K562 (cell line): ENCODE results near the gene CDYL. TPM values are rescaled to one million over a fixed set of nuclear protein-coding genes. Genes with fewer than 3 reads are reported as not detected.

Source experiments
- CHD7 ChIP-seq: fragments of 200-600 bp; sonication (generic); IDR thresholded peaks from one replicate; pipeline ENCODE4 v1.6.1; 2012; ENCODE audit warnings: mild to moderate bottlenecking, low read depth, low read length, inconsistent platforms
- CREM ChIP-seq: IDR thresholded peaks from 2 replicates; pipeline ENCODE4 v1.6.1; 2014; ENCODE audit warnings: antibody characterized with exemption, low read depth
- ELF2 ChIP-seq: fragments of 250-450 bp; sonication (Bioruptor Pico); IDR thresholded peaks from 2 replicates; pipeline ENCODE4 v1.5.0; 2021; ENCODE audit warnings: mild to moderate bottlenecking
- ELF4 ChIP-seq: fragments of 450-650 bp; formaldehyde crosslinking; IDR thresholded peaks from 2 replicates; pipeline ENCODE4 v1.4.0; 2022; ENCODE audit warnings: missing genetic modification characterization
- MECOM ChIP-seq: fragments of 250-450 bp; sonication (Bioruptor Pico); IDR thresholded peaks from 2 replicates; pipeline ENCODE4 v1.8.0; 2022; ENCODE audit warnings: inconsistent platforms
- NBN ChIP-seq: fragments of 450-650 bp; IDR thresholded peaks from 2 replicates; pipeline ENCODE4 v1.6.1; 2016; ENCODE audit warnings: low read depth, mild to moderate bottlenecking
- RBM22 ChIP-seq: fragments of 200-400 bp; formaldehyde crosslinking; IDR thresholded peaks from 2 replicates; pipeline ENCODE4 v1.6.1; 2018; ENCODE audit warnings: low read length, low read depth; ENCODE audit not compliant: poor library complexity, severe bottlenecking
- RFX5 ChIP-seq: IDR thresholded peaks from 2 replicates; pipeline ENCODE4 v1.6.1; 2011; ENCODE audit warnings: low read depth, mild to moderate bottlenecking, improper control_type of control experiment, low read length
- polyA plus RNA-seq, 8 experiments: library from polyadenylated mRNA; depleted of rRNA in 4 of 8; stranded (reverse) in 5 of 8; unstranded in 3 of 8; fragments of >200 nt; fragmentation: Nextera tagmentation in 2 of 8; fragmentation: Illumina TruSeq in 1 of 8; extraction: Ambion mirVana in 2 of 8; extraction: Trizol in 1 of 8; gene quantifications; 2 replicates each; pipeline versions ENCODE4 v1.2.1 to v1.2.3, GENCODE V29; 2011 to 2014; ENCODE audit warnings: inconsistent platforms in 1 of 8, missing spikeins in 1 of 8
- total RNA-seq, 7 experiments: library from RNA; depleted of rRNA in 6 of 7; stranded (reverse); fragments of >200 nt in 6 of 7; fragmentation: Illumina TruSeq in 2 of 7; extraction: Trizol in 2 of 7; gene quantifications; 2 replicates each; pipeline versions ENCODE4 v1.2.1 to v1.2.3, GENCODE V29; 2011 to 2021; ENCODE audit warnings: low replicate concordance in 1 of 7
- TF ChIP-seq, protein P1 (sequence below): sonication (generic); formaldehyde crosslinking; IDR thresholded peaks from 2 replicates; pipeline ENCODE4 v1.8.1; 2023; ENCODE audit warnings: missing genetic modification reagents, mild to moderate bottlenecking, borderline replicate concordance
- TF ChIP-seq, protein P2 (sequence below): fragments of 450-650 bp; IDR thresholded peaks from 2 replicates; pipeline ENCODE4 v1.6.1; 2016; ENCODE audit warnings: low read depth, mild to moderate bottlenecking, moderate library complexity

CDYL gene
- total and polyA plus RNA-seq, 9 of the 15 experiments (the other 6 are each of a cell fraction or from before 2014, with no cell fraction given), result 8.1 to 45.8 (median 40.8) TPM

DNA sequence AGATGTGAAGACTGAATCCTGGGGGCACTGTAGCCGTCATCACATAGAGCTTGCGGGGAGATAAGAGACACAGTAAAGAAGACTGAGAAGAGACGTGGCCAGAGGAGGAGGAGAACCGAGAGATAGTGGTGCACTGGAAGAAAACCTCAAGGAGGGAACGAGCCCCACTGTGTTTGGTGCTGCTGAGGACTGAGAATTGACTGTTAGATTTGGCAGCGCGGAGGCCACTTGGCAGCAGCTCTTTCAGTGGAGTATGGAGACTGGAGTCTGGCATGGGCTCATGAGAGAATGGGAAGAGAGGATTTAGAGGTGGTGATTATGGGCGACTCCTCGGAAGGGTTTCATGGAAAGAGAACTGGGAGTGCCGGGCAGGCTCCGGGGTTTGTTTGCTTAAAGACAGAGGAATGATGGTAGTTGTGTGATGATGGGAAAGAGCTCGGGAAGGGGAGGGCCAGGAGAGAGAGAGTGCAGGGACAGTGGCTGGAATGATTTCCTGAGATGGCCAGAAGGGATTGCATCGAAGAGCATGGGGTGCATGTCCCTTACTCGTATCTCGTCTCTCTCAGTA, 18.0 kb downstream of the CDYL start (continued):
- no peak for TF ChIP-seq CHD7
- no peak for TF ChIP-seq RFX5
- TF ChIP-seq ELF4 (CRISPR knock-in tag), result 0 out of 2 replicates have a peak, but pooled peaks have one; percentile 61
- peak; percentile 82 for TF ChIP-seq MECOM (CRISPR knock-in tag)
- TF ChIP-seq ELF2 (CRISPR knock-in tag), result no peak
- TF ChIP-seq, protein P1, sequence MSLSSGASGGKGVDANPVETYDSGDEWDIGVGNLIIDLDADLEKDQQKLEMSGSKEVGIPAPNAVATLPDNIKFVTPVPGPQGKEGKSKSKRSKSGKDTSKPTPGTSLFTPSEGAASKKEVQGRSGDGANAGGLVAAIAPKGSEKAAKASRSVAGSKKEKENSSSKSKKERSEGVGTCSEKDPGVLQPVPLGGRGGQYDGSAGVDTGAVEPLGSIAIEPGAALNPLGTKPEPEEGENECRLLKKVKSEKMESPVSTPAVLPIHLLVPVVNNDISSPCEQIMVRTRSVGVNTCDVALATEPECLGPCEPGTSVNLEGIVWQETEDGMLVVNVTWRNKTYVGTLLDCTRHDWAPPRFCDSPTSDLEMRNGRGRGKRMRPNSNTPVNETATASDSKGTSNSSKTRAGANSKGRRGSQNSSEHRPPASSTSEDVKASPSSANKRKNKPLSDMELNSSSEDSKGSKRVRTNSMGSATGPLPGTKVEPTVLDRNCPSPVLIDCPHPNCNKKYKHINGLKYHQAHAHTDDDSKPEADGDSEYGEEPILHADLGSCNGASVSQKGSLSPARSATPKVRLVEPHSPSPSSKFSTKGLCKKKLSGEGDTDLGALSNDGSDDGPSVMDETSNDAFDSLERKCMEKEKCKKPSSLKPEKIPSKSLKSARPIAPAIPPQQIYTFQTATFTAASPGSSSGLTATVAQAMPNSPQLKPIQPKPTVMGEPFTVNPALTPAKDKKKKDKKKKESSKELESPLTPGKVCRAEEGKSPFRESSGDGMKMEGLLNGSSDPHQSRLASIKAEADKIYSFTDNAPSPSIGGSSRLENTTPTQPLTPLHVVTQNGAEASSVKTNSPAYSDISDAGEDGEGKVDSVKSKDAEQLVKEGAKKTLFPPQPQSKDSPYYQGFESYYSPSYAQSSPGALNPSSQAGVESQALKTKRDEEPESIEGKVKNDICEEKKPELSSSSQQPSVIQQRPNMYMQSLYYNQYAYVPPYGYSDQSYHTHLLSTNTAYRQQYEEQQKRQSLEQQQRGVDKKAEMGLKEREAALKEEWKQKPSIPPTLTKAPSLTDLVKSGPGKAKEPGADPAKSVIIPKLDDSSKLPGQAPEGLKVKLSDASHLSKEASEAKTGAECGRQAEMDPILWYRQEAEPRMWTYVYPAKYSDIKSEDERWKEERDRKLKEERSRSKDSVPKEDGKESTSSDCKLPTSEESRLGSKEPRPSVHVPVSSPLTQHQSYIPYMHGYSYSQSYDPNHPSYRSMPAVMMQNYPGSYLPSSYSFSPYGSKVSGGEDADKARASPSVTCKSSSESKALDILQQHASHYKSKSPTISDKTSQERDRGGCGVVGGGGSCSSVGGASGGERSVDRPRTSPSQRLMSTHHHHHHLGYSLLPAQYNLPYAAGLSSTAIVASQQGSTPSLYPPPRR, result no peak
- TF ChIP-seq RBM22, result no peak
- TF ChIP-seq, protein P2, sequence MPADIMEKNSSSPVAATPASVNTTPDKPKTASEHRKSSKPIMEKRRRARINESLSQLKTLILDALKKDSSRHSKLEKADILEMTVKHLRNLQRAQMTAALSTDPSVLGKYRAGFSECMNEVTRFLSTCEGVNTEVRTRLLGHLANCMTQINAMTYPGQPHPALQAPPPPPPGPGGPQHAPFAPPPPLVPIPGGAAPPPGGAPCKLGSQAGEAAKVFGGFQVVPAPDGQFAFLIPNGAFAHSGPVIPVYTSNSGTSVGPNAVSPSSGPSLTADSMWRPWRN, result no peak
- TF ChIP-seq CREM, result peak; percentile 67
- TF ChIP-seq NBN, result 0 out of 2 replicates have a peak, but pooled peaks have one; percentile 47
